GM19238 (cell line): ENCODE data around the gene WDR17.

ENCODE experiments used
- DNase-seq: peaks from one replicate; pipeline ENCODE4 v3.0.0; 2011; ENCODE audit warnings: low spot score; ENCODE audit not compliant: insufficient read length

The WDR17 gene

DNA sequence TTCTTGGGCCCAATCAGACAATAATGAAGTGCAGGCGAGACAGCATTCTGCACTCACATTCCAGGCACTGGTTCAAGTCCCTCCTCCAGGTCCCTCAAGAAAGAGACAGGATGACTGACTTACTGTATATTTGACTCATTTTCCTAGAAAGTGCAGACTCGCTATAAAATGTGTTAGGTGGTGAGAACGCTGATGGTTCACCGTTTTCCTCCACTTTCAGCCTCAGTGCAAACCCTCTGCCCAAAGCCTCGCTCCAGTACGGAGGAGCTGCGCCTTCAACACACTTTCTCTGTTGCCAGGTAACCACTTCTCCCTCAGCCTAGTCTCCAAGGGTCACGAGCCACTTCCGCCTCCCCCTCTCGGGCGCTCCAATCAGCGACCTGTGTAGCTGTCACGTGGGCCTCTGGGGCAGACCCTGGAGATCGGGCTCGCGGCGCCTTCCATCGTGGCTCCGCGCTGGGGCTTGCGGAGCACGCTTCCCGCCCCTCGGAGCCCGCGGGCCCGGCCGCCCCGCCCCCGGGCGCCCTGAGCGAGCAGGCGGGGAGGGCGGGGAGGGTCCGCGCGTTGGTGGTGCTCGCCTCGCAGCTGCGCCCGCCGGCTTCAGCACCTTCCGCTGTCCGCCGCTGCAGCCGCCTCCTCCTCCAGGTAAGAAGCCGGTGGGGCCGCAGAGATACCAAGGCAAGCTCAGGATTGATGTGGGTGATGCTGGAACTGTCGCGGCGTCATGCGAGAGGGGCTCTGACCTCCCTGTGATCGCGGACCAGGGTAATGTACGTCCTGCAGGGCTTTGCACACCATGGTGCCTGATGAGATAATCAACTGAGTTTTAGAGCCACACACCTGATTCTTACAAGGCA, at the start of gene WDR17:
WDR17 (plus strand) TSS at position 407 of the 857 bp plus-strand sequence. CDS start 45,740 bp downstream, outside the sequence.
- peak; percentile 85 for DNase-seq

DNA sequence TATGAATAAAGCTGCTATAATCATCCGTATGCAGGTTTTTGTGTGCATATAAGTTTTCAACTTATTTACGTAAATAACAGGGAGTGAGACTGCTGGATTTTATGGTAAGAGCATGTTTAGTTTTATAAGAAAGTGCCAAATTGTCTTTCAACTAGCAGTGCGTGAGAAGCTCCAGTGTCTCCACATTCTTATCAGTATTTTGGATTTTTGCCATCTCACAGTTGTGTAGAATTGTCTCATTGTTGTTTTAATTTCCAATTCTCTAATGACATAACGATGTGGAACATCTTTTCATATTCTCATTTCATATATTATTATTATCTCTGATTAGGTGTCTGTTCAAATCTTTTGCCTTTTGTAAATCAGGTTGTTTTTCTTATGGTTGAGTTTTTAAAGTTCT, 49.0 kb upstream of the WDR17 start:
- no peak for DNase-seq

DNA sequence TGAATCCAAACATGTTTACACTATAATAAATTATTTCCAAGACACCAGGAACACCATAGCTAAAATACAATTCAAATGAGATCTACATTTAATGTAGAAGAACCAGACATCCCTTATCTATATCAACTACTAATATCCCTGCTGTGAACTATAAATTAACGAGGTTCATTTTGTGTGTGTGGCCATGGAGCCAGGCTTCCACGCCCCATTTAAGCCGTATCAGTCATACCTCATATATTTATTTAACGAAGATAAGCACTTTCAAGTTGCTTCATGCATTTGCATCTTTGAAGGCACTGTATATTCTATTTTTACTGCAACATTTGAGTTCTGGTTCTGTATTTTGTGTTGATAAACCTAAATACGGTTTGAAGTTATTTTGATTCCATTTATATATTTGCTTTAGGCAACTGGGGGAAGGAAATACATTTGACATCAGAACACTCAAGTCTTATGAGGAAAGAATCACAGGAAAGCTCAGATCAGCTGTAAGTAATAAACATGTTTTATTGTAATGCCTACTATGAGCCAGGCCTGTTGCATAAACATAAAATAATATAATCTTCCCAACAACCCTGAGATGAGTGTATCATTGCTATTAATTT, 45.1 kb upstream of the WDR17 start:
- DNase-seq = no peak

DNA sequence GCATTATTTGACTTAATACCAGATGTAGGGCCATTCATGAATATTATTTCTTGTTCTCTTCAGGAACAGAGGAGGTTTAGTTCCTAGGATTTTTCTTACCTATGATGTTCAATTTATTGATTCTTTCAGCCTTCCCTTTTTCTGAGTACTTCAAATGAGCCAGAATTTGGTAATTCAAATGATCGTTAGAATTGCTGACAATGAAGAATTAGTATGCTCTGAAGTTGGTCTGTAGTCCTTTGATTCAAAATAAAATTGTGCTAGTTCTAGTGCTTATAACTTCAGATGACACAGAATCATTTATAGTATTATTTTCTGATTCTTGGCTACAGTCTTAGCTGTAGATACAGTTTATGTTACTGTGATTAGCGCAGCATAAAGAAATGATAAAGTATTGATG, 35.2 kb upstream of the WDR17 start:
- DNase-seq = no peak

- DNase-seq = no peak
These were observed 33.7 kb upstream of the WDR17 start for GRCh38 chr4:176031922-176032321.

GRCh38 chr4:176032454-176032853, 33.2 kb upstream of the WDR17 start:
- DNase-seq = no peak

- DNase-seq = no peak
These were observed 31.1 kb upstream of the WDR17 start for GRCh38 chr4:176034499-176034898.

DNA sequence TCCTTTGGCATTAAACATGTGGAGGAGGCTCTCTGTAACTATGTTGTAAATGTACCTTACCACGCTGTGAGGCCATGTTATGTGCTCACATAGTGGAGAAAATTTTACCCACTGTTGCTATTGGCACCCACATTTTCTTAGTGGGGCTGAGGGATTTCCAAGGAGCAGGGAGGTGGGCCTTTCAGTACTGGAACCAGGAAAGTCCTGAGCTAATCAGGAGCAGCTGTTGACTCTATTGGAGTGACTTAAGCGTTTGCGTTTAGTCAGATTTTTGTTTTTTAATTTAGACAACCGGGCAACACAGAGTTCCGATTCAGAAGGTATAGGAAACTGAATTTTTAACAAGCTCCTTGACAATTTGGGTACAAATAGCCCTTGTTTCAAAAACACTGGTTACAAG, 30.7 kb upstream of the WDR17 start:
- DNase-seq = no peak

GRCh38 chr4:176036585-176037205, 28.9 kb upstream of the WDR17 start:
- no peak for DNase-seq

- no peak for DNase-seq
These were observed 26.9 kb upstream of the WDR17 start for GRCh38 chr4:176038789-176039188.

- no peak for DNase-seq
These were observed 23.4 kb upstream of the WDR17 start for GRCh38 chr4:176042195-176042594.

DNA sequence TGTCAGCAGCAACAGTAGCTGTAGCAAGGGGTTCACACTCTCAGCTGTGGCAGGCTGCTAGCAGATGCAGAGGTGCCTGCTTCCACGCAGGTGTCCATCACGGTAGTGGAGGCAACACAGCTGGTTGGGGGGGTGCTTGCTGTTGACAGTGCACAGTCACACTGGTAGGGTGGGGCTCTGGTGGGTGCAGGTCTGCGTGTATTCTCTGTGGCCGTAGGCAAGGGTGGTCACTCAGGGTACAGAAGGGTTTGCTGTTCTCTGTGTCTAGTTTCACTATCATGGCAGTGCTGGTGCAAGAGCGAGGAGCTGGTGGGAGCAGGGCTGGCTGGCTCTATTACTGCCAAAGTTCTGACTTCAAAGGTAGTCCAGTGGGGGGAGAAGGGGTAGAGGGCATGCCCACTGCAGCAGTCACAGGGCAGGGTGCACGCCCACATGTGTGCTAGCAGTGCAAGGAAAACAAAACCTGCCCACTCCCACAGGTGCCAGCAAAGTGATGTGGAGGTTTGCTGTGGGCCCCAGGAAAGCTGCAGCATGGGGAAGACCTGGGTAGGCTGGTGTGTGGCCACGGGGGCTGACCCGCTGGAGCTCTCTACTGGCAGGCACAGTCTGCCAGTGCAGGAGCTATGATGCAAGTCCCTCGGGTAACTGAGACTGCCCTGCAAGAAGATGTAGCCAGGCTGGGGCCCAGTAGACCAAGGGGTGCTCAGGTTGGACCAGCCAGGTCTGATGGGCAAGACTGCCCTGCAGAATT, 21.6 kb upstream of the WDR17 start:
- no peak for DNase-seq

DNA sequence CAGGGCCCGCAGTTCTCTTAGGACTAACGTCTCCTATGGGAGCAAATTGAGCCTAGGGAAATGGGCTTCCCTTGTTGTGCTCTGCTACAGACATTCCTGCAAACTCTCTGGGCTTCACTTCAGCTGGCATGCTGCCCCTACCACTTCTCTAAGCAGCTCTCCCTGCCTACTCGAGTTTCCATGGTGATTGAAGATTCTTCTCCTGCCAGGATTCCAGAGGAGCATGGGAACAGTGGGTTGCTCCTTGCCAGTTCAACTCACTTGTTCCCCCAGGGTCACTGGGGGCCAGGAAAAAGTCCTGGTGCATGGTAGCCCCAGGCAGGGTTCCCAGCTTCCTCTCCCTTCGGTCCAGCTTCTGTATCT, 21.1 kb upstream of the WDR17 start:
- no peak for DNase-seq

DNA sequence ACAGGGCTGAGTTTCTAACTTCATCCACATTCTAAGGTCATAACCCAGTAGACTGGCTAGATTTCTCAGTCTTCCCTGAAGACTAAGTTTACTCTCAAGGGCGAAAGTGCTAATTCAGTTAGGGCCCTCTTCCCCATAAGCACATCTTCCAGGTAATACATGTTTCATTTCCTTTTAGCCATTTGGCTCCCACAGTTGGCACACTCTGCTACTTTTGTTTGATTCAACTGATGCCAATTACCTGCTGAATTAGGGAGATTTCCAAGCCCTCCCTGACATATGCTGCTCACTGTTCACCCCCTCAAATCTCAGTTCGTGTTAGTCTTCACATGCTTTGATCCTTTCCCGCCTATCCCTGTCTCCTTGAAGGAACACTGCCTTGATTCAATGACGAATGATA, 17.0 kb upstream of the WDR17 start:
- DNase-seq = no peak

DNA sequence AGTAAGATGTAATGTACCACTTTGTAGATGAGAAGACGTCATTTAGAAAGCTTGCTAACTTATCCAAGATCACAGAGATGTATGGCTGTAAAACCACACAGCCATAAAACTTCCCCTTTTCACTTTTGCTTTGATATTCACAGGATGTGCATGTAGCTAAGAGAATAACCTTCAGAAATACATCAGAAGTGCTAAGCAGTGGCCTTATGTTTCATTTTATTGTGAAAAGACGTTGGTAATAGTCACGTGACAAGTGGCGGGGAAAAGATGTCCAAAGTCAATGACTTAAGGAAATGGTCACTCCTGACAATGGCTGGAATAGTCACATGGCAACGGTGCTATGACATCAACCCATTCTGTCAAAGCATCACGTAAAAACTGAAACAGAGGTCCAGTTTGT, 12.9 kb upstream of the WDR17 start:
- no peak for DNase-seq

DNA sequence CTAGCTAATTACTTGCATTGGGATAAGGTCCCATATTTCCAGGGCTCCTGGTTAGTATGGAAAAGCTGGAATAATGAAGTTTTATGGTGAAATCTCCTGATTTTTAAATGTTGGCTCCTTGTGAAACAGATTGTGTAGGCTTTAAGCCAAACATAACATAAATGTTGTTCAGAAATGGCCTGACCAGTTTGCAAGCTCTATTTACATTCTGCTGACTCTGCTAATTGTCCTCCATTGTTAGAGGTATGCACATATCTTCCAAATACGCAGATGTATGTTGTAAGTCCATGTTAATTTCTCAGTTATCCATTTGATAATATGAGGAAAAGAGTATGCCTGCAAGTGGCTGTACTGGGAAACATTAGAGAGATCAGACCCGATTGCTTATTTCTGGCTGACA, 11.9 kb upstream of the WDR17 start:
- DNase-seq = no peak

DNA sequence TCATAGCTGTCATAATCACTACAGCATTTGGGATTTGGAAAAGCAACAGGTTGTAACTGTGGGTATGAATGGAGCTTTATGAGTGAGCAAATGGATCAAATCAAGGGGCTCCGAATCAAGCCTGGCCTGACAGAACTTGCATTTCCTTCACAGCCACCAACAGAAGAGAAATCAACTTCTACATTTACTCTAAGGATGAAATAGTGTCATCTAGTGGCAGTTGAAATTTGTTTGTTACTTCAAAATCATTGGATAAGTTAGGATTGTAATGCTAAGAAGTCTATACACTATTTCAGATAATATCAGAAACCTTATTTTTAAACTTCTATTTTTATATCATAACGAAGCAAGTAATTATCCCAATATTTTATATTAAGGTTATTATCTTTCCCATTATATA, 10.7 kb upstream of the WDR17 start:
- DNase-seq = no peak

- no peak for DNase-seq
These were observed 1.9 kb upstream of the WDR17 start for GRCh38 chr4:176063718-176064117.

DNA sequence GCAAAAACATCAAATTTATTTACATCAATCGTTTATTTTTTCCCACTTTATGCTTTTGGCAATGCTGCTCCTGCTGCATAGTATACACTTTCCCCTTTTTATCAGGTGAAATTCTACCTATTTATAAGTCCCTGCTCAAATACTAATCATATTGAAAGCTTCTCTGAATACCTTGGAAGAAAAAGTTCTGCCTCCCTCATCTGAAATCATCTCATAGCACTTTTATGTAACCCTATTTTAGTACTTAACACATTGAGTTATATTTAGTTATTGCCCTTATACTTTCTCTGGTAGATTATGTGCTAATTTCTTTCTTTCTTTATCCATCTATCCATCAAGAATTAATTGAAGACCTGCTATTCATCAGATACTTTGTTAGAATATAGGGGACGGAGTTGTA, 1.1 kb upstream of the WDR17 start:
- DNase-seq = no peak

GRCh38 chr4:176066757-176067156, 1.1 kb downstream of the WDR17 start:
- DNase-seq = no peak

DNA sequence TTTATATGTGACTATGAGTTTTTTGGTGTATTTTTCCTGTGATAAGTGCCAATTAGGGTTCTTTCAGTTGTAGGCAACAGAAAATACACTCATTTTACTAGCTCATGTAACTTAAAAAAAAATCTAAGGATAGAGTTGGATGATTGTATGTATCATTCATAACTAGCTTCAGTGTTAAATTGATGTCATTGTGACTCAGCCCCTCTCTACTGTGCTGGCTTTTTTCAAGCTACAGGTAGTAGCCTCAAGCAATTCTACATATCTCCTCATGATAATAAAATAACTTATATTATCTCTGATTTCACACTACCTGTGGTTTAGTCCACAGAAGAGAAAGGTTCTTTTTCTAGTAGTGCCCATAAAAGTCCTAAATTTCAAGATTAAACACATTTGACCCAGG, 11.9 kb downstream of the WDR17 start:
- no peak for DNase-seq

- no peak for DNase-seq
These were observed 19.1 kb downstream of the WDR17 start for GRCh38 chr4:176084769-176085168.
